Stimulated activated CD8-positive, alpha-beta memory T cell treated with anti-CD3 and anti-CD28 coated beads, Interleukin-4, amount 100 ng/mL, for 4 hours (primary cell): ENCODE results near the gene PEX5L.

ENCODE experiments used
- DNase-seq, 2 donors: peaks; one replicate each; pipeline ENCODE4 v3.0.0-alpha.2; 2020; ENCODE audit warnings: low read depth in 2 of 2, low spot score in 1 of 2

Gene PEX5L

GRCh38 chr3:179902061-179902460, 134.7 kb downstream of the PEX5L start:
- DNase-seq, result no peak

GRCh38 chr3:179898024-179898423, 138.7 kb downstream of the PEX5L start:
- DNase-seq, result no peak

GRCh38 chr3:179897231-179897630, 139.5 kb downstream of the PEX5L start:
- DNase-seq, result no peak

GRCh38 chr3:179896507-179896906, 140.2 kb downstream of the PEX5L start:
- DNase-seq, result no peak

GRCh38 chr3:179895330-179895729, 141.4 kb downstream of the PEX5L start:
- DNase-seq, result no peak

- DNase-seq, result no peak
Measured at GRCh38 chr3:179887295-179887943, 149.3 kb downstream of the PEX5L start.

- no peak for DNase-seq
Measured at GRCh38 chr3:179885950-179886349, 150.8 kb downstream of the PEX5L start.

GRCh38 chr3:179884136-179884535, 152.6 kb downstream of the PEX5L start:
- no peak for DNase-seq

GRCh38 chr3:179882292-179882691, 154.4 kb downstream of the PEX5L start:
- DNase-seq, result no peak

- no peak for DNase-seq
Measured at GRCh38 chr3:179881791-179882190, 154.9 kb downstream of the PEX5L start.

GRCh38 chr3:179880868-179881267, 155.9 kb downstream of the PEX5L start:
- no peak for DNase-seq

GRCh38 chr3:179876440-179876839, 160.3 kb downstream of the PEX5L start:
- no peak for DNase-seq

- no peak for DNase-seq
Measured at GRCh38 chr3:179872842-179873241, 163.9 kb downstream of the PEX5L start.

- DNase-seq, result no peak
Measured at GRCh38 chr3:179871782-179872181, 165.0 kb downstream of the PEX5L start.

GRCh38 chr3:179868715-179869114, 168.0 kb downstream of the PEX5L start:
- no peak for DNase-seq

GRCh38 chr3:179867961-179868360, 168.8 kb downstream of the PEX5L start:
- no peak for DNase-seq

GRCh38 chr3:179865861-179866505, 170.8 kb downstream of the PEX5L start:
- no peak for DNase-seq

- no peak for DNase-seq
Measured at GRCh38 chr3:179861953-179862352, 174.8 kb downstream of the PEX5L start.

GRCh38 chr3:179861292-179861691, 175.4 kb downstream of the PEX5L start:
- DNase-seq, result no peak

- no peak for DNase-seq
Measured at GRCh38 chr3:179860275-179861107, 176.2 kb downstream of the PEX5L start.

- no peak for DNase-seq
Measured at GRCh38 chr3:179853176-179853575, 183.6 kb downstream of the PEX5L start.
